Mesendoderm (in vitro differentiated cells): ENCODE results near the gene SPARCL1.
A peak's percentile ranks its signal among the peaks of the same experiment; 100 is the strongest.
"Not testable (repeated sequence)": the region's sequence is repeated elsewhere in the genome, so short reads cannot be mapped to it uniquely, and the experiment has no call there.

Experiments used
- DNase-seq: peaks from one replicate; pipeline ENCODE4 v3.0.0; 2013
- H2AK5ac ChIP-seq: 2 replicates; pipeline ENCODE4 v1.6.1; 2013; ENCODE audit warnings: low read length, inconsistent platforms
- H2BK120ac ChIP-seq: 2 replicates; pipeline ENCODE4 v1.6.1; 2013; ENCODE audit warnings: low read depth, mild to moderate bottlenecking, low read length, moderate library complexity, mixed read lengths
- H2BK15ac ChIP-seq: replicated peaks from 2 replicates; pipeline ENCODE4 v1.6.1; 2013; ENCODE audit warnings: low read depth, mild to moderate bottlenecking, moderate library complexity
- H2BK5ac ChIP-seq: 2 replicates; pipeline ENCODE4 v1.6.1; 2013; ENCODE audit warnings: low read length, inconsistent platforms
- H3K18ac ChIP-seq: 2 replicates; pipeline ENCODE4 v1.6.1; 2013; ENCODE audit warnings: mild to moderate bottlenecking, low read length, mixed read lengths
- H3K23ac ChIP-seq: one replicate; pipeline ENCODE4 v1.6.1; 2013; ENCODE audit warnings: low read length
- H3K27ac ChIP-seq: 2 replicates; pipeline ENCODE4 v1.5.1; 2013; ENCODE audit warnings: low read depth, mild to moderate bottlenecking, inconsistent platforms, low read length, moderate library complexity
- H3K27me3 ChIP-seq: 2 replicates; pipeline ENCODE4 v1.6.1; 2013; ENCODE audit warnings: low read length, control low read depth, mild to moderate bottlenecking, inconsistent platforms; ENCODE audit not compliant: insufficient read depth, poor library complexity
- H3K36me3 ChIP-seq: 2 replicates; pipeline ENCODE4 v1.6.1; 2013; ENCODE audit warnings: low read length, inconsistent platforms; ENCODE audit not compliant: control insufficient read depth, insufficient read depth
- H3K4ac ChIP-seq: one replicate; pipeline ENCODE4 v1.6.1; 2013; ENCODE audit warnings: low read depth, mild to moderate bottlenecking, low read length, moderate library complexity
- H3K4me1 ChIP-seq: 2 replicates; pipeline ENCODE4 v1.6.1; 2013; ENCODE audit warnings: low read depth, low read length, inconsistent platforms; ENCODE audit not compliant: control insufficient read depth
- H3K4me2 ChIP-seq: 2 replicates; pipeline ENCODE4 v1.6.1; 2013; ENCODE audit warnings: low read length
- H3K4me3 ChIP-seq: 2 replicates; pipeline ENCODE4 v1.5.1; 2013; ENCODE audit warnings: mild to moderate bottlenecking, low read length
- H3K56ac ChIP-seq: one replicate; pipeline ENCODE4 v1.6.1; 2013; ENCODE audit warnings: low read length
- H3K79me1 ChIP-seq: 2 replicates; pipeline ENCODE4 v1.6.1; 2013; ENCODE audit warnings: low read length, inconsistent platforms
- H3K79me2 ChIP-seq: 2 replicates; pipeline ENCODE4 v1.6.1; 2013; ENCODE audit warnings: mild to moderate bottlenecking, low read length; ENCODE audit not compliant: control insufficient read depth, insufficient read depth
- H3K9ac ChIP-seq: 2 replicates; pipeline ENCODE4 v1.6.1; 2013; ENCODE audit warnings: low read length, inconsistent platforms
- H4K5ac ChIP-seq: one replicate; pipeline ENCODE4 v1.6.1; 2013; ENCODE audit warnings: low read length
- H4K8ac ChIP-seq: one replicate; pipeline ENCODE4 v1.6.1; 2013; ENCODE audit warnings: low read depth, mild to moderate bottlenecking, control low read depth, low read length, moderate library complexity
- WGBS: extraction: QIAGEN DNeasy Blood & Tissue Kit; methylation state at CpG from one replicate; pipeline ENCODE4 v1.1.7; 2013; ENCODE audit warnings: low lambda C conversion rate, missing lambda C conversion rate; ENCODE audit not compliant: insufficient coverage; ENCODE audit errors: extremely low coverage; 5-methylcytosine and 5-hydroxymethylcytosine counted together

The SPARCL1 gene

GRCh38 chr4:87493115-87493514 is 36.1 kb downstream of the SPARCL1 start:
- Histone ChIP-seq H3K56ac (no peak overlapping the region), H3K79me2 (no peaks in the 10 kb centered on the region), H3K79me1 (no peaks in the 10 kb centered on the region), H3K4me3 (no peak overlapping the region), H3K4me1 (no peaks in the 10 kb centered on the region), H3K36me3 (no peaks in the 10 kb centered on the region), H3K4ac (no peak overlapping the region), H3K4me2 (no peak overlapping the region), H3K9ac (no peak overlapping the region), H2BK15ac (no peak overlapping the region), H3K18ac (no peak overlapping the region), H4K5ac (no peak overlapping the region), H2BK120ac (no peak overlapping the region), H3K27ac (no peak overlapping the region), H3K27me3 (no peaks in the 10 kb centered on the region), H2BK5ac (no peak overlapping the region), H2AK5ac (no peak overlapping the region), H3K23ac (no peak overlapping the region), H4K8ac (no peak overlapping the region)
- DNase-seq = no peak
- no CpG with 5 or more reads among the region's 3 CpGs for WGBS

DNA sequence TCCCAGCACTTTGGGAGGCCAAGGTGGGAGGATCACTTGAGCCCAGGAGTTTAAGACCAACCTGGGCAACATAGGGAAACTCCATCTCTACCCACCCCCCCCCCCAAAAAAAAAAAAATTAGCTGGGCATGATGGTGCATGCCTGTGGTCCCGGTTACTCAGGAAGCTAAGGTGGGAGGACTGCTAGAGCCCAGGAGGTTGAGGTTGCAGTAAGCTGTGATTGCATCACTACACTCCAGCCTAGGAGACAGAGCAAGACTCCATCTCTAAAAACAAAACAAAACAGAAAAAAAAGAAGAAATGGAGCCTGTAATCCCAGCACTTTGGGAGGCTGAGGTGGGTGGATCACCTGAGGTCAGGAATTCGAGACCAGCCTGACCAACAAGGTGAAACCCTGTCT is 37.3 kb downstream of the SPARCL1 start:
- H3K4me3 ChIP-seq, H3K9ac ChIP-seq, H3K4me2 ChIP-seq, H2BK15ac ChIP-seq, H3K79me2 ChIP-seq, H3K23ac ChIP-seq, H3K18ac ChIP-seq, H2AK5ac ChIP-seq, H3K27me3 ChIP-seq, H3K4me1 ChIP-seq, H4K5ac ChIP-seq, H3K79me1 ChIP-seq, H4K8ac ChIP-seq, H3K56ac ChIP-seq, H3K4ac ChIP-seq, DNase-seq, H3K36me3 ChIP-seq, H3K27ac ChIP-seq, H2BK120ac ChIP-seq, H2BK5ac ChIP-seq: not testable (repeated sequence)
- no CpG with 5 or more reads among the region's 2 CpGs for WGBS

DNA sequence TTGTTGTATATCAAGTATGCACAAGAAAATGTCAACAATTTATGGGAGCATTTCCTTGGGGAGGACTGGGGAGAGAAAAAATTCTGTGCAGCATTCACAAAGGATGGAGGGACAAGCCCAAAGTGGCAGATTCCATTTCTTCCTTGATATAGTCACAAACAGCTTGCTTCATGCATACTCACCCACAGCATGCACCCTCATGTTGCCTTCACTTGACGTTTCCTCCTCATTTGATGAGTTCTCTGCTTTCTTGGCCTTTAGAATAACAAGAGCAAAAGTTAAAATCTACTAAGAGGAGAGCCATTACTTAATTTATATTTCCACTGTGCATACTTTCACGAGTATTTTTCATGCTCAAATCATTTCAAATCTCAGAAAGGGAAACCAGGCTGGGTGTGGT is 37.7 kb downstream of the SPARCL1 start:
- H2BK120ac ChIP-seq = no peak overlapping the region
- no peak overlapping the region for H2BK5ac ChIP-seq
- H3K23ac ChIP-seq = no peak overlapping the region
- no peak overlapping the region for H3K4me2 ChIP-seq
- no peak overlapping the region for H2BK15ac ChIP-seq
- H3K4me3 ChIP-seq = no peak overlapping the region
- no peak overlapping the region for H4K8ac ChIP-seq
- no peak for DNase-seq
- no peaks in the 10 kb centered on the region for H3K36me3 ChIP-seq
- no peak overlapping the region for H4K5ac ChIP-seq
- H3K56ac ChIP-seq = no peak overlapping the region
- WGBS = no CpG with 5 or more reads among the region's 2 CpGs
- H3K18ac ChIP-seq = no peak overlapping the region
- no peaks in the 10 kb centered on the region for H3K79me2 ChIP-seq
- H3K27ac ChIP-seq = no peak overlapping the region
- H3K79me1 ChIP-seq = no peaks in the 10 kb centered on the region
- no peaks in the 10 kb centered on the region for H3K4me1 ChIP-seq
- H3K4ac ChIP-seq = no peak overlapping the region
- no peak overlapping the region for H2AK5ac ChIP-seq
- no peak overlapping the region for H3K9ac ChIP-seq
- H3K27me3 ChIP-seq = no peaks in the 10 kb centered on the region

GRCh38 chr4:87490664-87491369 is 38.4 kb downstream of the SPARCL1 start:
- no peak overlapping the region for H3K18ac ChIP-seq
- WGBS = no CpG with 5 or more reads among the region's 1 CpG

GRCh38 chr4:87489678-87490077 is 39.5 kb downstream of the SPARCL1 start:
- Histone ChIP-seq H3K9ac (no peak overlapping the region), H3K79me2 (no peaks in the 10 kb centered on the region), H3K4me1 (no peaks in the 10 kb centered on the region), H2BK15ac (no peak overlapping the region), H3K23ac (no peak overlapping the region), H4K5ac (no peak overlapping the region), H2BK120ac (no peak overlapping the region), H3K4ac (no peak overlapping the region), H3K56ac (no peak overlapping the region), H3K27ac (no peak overlapping the region), H3K18ac (no peak overlapping the region), H3K27me3 (no peaks in the 10 kb centered on the region), H3K4me2 (no peak overlapping the region), H3K36me3 (no peaks in the 10 kb centered on the region), H3K79me1 (no peaks in the 10 kb centered on the region), H3K4me3 (no peak overlapping the region), H2BK5ac (no peak overlapping the region), H2AK5ac (no peak overlapping the region), H4K8ac (no peak overlapping the region)
- no peak for DNase-seq
- no CpG with 5 or more reads among the region's 2 CpGs for WGBS

More at GRCh38 chr4:87490664-87491369, 38.4 kb downstream of the SPARCL1 start:
- Histone ChIP-seq H3K79me2 (no peaks in the 10 kb centered on the region), H3K9ac (no peak overlapping the region), H3K4ac (no peak overlapping the region), H3K4me2 (no peak overlapping the region), H3K4me1 (no peaks in the 10 kb centered on the region), H3K4me3 (no peak overlapping the region), H4K8ac (no peak overlapping the region), H4K5ac (no peak overlapping the region), H3K79me1 (no peaks in the 10 kb centered on the region), H3K23ac (no peak overlapping the region), H2BK15ac (no peak overlapping the region), H3K27ac (no peak overlapping the region), H3K36me3 (no peaks in the 10 kb centered on the region), H2AK5ac (no peak overlapping the region), H3K27me3 (no peaks in the 10 kb centered on the region), H3K56ac (no peak overlapping the region), H2BK120ac (no peak overlapping the region), H2BK5ac (no peak overlapping the region)
- DNase-seq = no peak

- peak; percentile 17 for DNase-seq
- not testable (repeated sequence) for H2BK15ac ChIP-seq, H4K8ac ChIP-seq, H3K4ac ChIP-seq, H3K27me3 ChIP-seq, H3K4me1 ChIP-seq, H3K36me3 ChIP-seq, H3K27ac ChIP-seq, H3K56ac ChIP-seq, H3K79me2 ChIP-seq, H2BK5ac ChIP-seq, H3K9ac ChIP-seq, H3K18ac ChIP-seq, H3K23ac ChIP-seq, H2AK5ac ChIP-seq, H4K5ac ChIP-seq, H3K79me1 ChIP-seq, H3K4me3 ChIP-seq, H2BK120ac ChIP-seq, H3K4me2 ChIP-seq
- no CpG with 5 or more reads among the region's 4 CpGs for WGBS
Measured at GRCh38 chr4:87488666-87489065, 40.5 kb downstream of the SPARCL1 start.
